Adipocyte (in vitro differentiated cells): ENCODE measurements around the gene TRIM2.

Experiments used
- DNase-seq: peaks from one replicate; pipeline ENCODE4 v3.0.0-alpha.2; 2015; ENCODE audit warnings: low read depth
- H3K27me3 ChIP-seq: replicated peaks from 2 replicates; pipeline ENCODE4 v1.7.0; 2013; ENCODE audit warnings: mild to moderate bottlenecking, low read length, moderate library complexity; ENCODE audit not compliant: control insufficient read depth, insufficient read depth
- H3K36me3 ChIP-seq: 2 replicates; pipeline ENCODE4 v1.7.0; 2013; ENCODE audit warnings: low read length, mild to moderate bottlenecking, moderate library complexity; ENCODE audit not compliant: control insufficient read depth, insufficient read depth, severe bottlenecking
- H3K4me1 ChIP-seq: 2 replicates; pipeline ENCODE4 v1.7.0; 2013; ENCODE audit warnings: mild to moderate bottlenecking, low read length, moderate library complexity; ENCODE audit not compliant: control insufficient read depth, insufficient read depth
- H3K4me3 ChIP-seq: 2 replicates; pipeline ENCODE4 v1.7.0; 2013; ENCODE audit warnings: mild to moderate bottlenecking, low read length, moderate library complexity
- H3K9ac ChIP-seq: 2 replicates; pipeline ENCODE4 v1.7.0; 2013; ENCODE audit warnings: mild to moderate bottlenecking, low read length, moderate library complexity
- H3K9me3 ChIP-seq: 2 replicates; pipeline ENCODE4 v1.7.0; 2013; ENCODE audit warnings: mild to moderate bottlenecking, low read length, moderate library complexity; ENCODE audit not compliant: control insufficient read depth

Gene TRIM2

DNA sequence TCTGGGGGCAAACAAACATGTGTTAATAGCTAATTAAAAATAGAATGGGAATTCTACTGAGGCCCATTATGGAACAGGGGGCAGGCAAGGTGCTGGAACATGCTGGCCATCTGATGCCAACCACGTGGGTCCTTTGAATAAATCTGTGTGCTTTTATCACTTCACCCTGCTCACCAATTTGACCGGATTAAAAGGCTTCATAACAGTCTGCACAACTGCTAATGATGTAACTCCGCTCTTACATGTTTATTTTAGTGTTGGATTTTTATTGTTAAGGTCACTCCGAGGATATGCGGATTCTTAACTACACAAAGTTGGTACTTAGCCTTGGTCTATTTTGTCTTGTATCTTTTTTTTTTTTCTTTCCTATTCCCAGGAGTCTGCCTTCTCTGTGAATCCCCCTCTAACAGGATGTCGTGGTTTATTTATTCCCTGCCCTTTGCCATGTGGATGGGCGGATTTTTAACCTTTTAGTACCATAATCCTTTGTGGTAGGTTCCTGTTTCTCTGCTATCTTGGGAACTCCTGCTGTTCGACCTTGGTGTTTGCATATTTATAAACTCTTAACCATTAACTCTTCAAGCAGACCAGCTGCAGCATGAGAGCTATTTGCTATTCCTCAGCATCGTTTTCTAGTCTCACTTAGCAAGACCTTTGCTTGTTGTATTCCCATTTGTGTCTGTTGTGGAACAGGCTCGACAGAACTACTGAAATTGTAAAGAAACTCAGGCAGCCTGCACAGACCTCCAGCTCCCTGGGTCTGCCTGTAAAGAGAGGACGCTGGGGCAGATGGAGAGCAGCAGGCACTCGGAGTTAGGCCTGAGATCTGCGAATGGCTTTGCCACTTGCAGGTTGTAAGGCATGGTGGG is 38.0 kb downstream of the TRIM2 start:
- H3K27me3 ChIP-seq: no peaks in the 10 kb centered on the region
- DNase-seq: no peak
- no peak overlapping the region for H3K4me3 ChIP-seq
- H3K9me3 ChIP-seq: no peaks in the 10 kb centered on the region
- H3K9ac ChIP-seq: no peak overlapping the region
- H3K4me1 ChIP-seq: no peaks in the 10 kb centered on the region
- H3K36me3 ChIP-seq: no peaks in the 10 kb centered on the region

- no peak overlapping the region for H3K4me3 ChIP-seq
- no peaks in the 10 kb centered on the region for H3K9me3 ChIP-seq
- H3K27me3 ChIP-seq: no peaks in the 10 kb centered on the region
- DNase-seq: no peak
- H3K36me3 ChIP-seq: no peaks in the 10 kb centered on the region
- no peaks in the 10 kb centered on the region for H3K4me1 ChIP-seq
- H3K9ac ChIP-seq: no peak overlapping the region
These were observed 38.6 kb downstream of the TRIM2 start for GRCh38 chr4:153242839-153243324.

GRCh38 chr4:153243468-153243867 is 39.2 kb downstream of the TRIM2 start:
- peaks cover under 1% of the 10 kb centered on the region for H3K4me1 ChIP-seq
- no peaks in the 10 kb centered on the region for H3K27me3 ChIP-seq
- no peak overlapping the region for H3K4me3 ChIP-seq
- H3K9ac ChIP-seq: no peak overlapping the region
- no peaks in the 10 kb centered on the region for H3K9me3 ChIP-seq
- H3K36me3 ChIP-seq: no peaks in the 10 kb centered on the region
- DNase-seq: no peak

DNA sequence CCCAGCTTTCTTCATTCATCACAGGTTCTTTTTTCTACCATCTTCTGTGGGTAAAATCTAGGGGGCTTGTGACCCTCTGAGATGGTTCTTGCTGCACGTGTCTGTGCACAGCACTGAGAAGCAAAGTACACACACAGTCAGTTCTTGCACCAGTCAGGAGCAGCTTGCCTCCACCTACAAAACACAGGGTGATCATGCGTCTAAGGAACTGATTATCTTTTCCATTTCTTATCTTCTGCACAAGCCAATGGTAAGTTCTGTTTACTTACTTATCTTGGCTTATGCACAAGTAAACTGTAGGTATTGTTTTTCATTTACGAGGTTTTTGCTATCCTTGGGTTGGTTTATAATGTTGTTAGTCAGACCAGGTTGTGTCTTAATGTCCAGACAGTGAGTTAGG is 40.7 kb downstream of the TRIM2 start:
- H3K9me3 ChIP-seq: no peaks in the 10 kb centered on the region
- H3K9ac ChIP-seq: no peak overlapping the region
- peaks cover 5% of the 10 kb centered on the region for H3K4me1 ChIP-seq
- no peak for DNase-seq
- H3K27me3 ChIP-seq: no peaks in the 10 kb centered on the region
- H3K36me3 ChIP-seq: no peaks in the 10 kb centered on the region
- no peak overlapping the region for H3K4me3 ChIP-seq

- no peak for DNase-seq
- no peaks in the 10 kb centered on the region for H3K36me3 ChIP-seq
- no peaks in the 10 kb centered on the region for H3K9me3 ChIP-seq
- no peaks in the 10 kb centered on the region for H3K27me3 ChIP-seq
- no peak overlapping the region for H3K4me3 ChIP-seq
- H3K9ac ChIP-seq: no peak overlapping the region
- H3K4me1 ChIP-seq: peaks cover 5% of the 10 kb centered on the region
These were observed 41.5 kb downstream of the TRIM2 start for GRCh38 chr4:153245775-153246174.

- Histone ChIP-seq H3K36me3 (no peaks in the 10 kb centered on the region), H3K4me3 (no peak overlapping the region), H3K4me1 (peaks cover 5% of the 10 kb centered on the region), H3K9ac (no peak overlapping the region), H3K9me3 (no peaks in the 10 kb centered on the region), H3K27me3 (no peaks in the 10 kb centered on the region)
- no peak for DNase-seq
These were observed 42.3 kb downstream of the TRIM2 start for GRCh38 chr4:153246446-153247115.

DNA sequence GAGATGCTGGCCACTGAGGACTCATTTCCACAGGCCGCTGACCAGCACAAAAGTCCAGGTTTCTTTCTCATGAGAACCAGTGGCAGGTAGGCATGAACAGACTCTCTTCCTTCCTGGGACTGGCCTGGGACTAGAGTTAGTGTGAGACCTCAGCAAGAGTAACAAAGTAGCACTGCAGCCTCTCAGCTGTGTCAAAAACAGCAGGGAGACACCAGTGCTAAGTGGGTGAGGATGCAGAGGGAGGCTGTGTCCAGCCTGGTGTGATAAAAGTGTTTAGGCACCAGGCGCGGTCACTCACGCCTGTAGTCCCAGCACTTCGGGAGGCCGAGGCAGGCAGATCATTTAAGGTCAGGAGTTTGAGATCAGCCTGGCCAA is 42.9 kb downstream of the TRIM2 start:
- Histone ChIP-seq H3K27me3 (no peaks in the 10 kb centered on the region), H3K4me1 (peaks cover 5% of the 10 kb centered on the region), H3K9me3 (no peaks in the 10 kb centered on the region), H3K36me3 (no peaks in the 10 kb centered on the region), H3K9ac (no peak overlapping the region), H3K4me3 (no peak overlapping the region)
- no peak for DNase-seq

DNA sequence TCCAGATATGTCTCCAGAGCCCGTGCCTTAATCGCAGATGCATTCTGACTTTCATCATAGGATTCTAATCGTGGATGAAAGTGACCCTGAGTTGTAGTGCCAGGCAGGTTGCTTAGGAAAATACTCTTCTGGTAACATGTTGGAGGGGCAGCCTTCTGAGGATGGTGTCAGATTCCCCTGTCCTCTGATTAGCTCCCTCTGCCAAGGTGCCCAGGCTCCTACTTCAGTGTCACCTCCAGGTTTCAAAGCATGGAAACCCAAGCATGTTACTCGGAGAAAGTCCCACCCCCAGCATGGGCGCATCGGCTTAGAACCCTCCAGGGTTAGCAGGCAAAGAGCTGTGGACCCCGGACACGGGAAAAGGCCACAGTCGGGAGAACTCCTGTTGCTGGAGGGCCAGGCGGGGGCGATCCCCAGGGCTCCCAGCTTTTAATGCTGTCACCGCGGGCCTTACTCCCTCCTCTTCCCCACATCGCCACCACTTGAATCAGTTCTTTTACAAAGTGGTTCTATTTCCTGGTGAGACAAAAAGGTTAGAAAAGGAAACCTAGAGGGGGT is 44.5 kb downstream of the TRIM2 start:
- H3K4me3 ChIP-seq: peak overlapping the region; percentile 82
- H3K9me3 ChIP-seq: no peaks in the 10 kb centered on the region
- H3K9ac ChIP-seq: peak overlapping the region; percentile 80
- H3K4me1 ChIP-seq: peaks cover 5% of the 10 kb centered on the region
- no peaks in the 10 kb centered on the region for H3K27me3 ChIP-seq
- no peak for DNase-seq
- H3K36me3 ChIP-seq: no peaks in the 10 kb centered on the region

GRCh38 chr4:153249199-153250041 is 45.2 kb downstream of the TRIM2 start:
- Histone ChIP-seq H3K9ac (peak overlapping the region; percentile 80), H3K4me1 (peaks cover 5% of the 10 kb centered on the region), H3K36me3 (no peaks in the 10 kb centered on the region), H3K27me3 (no peaks in the 10 kb centered on the region), H3K4me3 (peak overlapping the region; percentile 82), H3K9me3 (no peaks in the 10 kb centered on the region)
- peak; percentile 93 for DNase-seq

DNA sequence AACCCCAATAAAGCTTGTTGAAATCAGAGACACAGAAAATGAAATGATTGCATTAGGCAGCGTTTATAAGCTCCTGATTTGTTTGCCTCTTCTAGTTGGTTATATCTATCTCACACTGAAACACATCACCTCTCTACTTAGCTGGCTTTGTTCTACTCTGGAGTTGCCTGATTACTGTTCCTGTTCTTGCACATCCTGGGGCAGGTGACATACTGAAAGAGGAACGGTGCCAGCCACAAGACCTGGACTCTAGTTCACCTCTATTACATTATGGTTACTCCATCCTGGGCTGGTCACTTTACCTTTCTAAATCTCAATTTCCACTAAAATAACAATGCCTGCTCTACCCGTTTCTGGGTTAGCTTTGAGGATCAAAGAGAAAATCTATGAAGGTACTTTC is 47.9 kb downstream of the TRIM2 start:
- peaks cover 5% of the 10 kb centered on the region for H3K4me1 ChIP-seq

GRCh38 chr4:153255233-153255632 is 51.0 kb downstream of the TRIM2 start:
- no peak for DNase-seq
- Histone ChIP-seq H3K4me3 (no peak overlapping the region), H3K9me3 (no peaks in the 10 kb centered on the region), H3K36me3 (no peaks in the 10 kb centered on the region), H3K4me1 (peaks cover 7% of the 10 kb centered on the region), H3K9ac (no peak overlapping the region), H3K27me3 (no peaks in the 10 kb centered on the region)

More for the DNA sequence above, 47.9 kb downstream of the TRIM2 start:
- DNase-seq: no peak
- H3K9me3 ChIP-seq: no peaks in the 10 kb centered on the region
- no peaks in the 10 kb centered on the region for H3K27me3 ChIP-seq
- H3K4me3 ChIP-seq: no peak overlapping the region
- H3K9ac ChIP-seq: no peak overlapping the region
- no peaks in the 10 kb centered on the region for H3K36me3 ChIP-seq
